Sigmoid colon (tissue), 4 donors: ENCODE measurements around the gene CACNA1F.

Experiments
- CTCF ChIP-seq, 4 experiments: fragments of 450-650 bp in 3 of 4; fragments of 200-600 bp in 1 of 4; IDR thresholded peaks; one replicate each; pipeline ENCODE4 v1.5.1; 2016 to 2019; ENCODE audit warnings: antibody characterized with exemption in 4 of 4, mild to moderate bottlenecking in 3 of 4, moderate library complexity in 2 of 4
- EP300 ChIP-seq, 4 donors: sonication (generic); formaldehyde crosslinking; IDR thresholded peaks; one replicate each; pipeline ENCODE4 v1.6.1; 2017; ENCODE audit warnings: antibody characterized with exemption in 4 of 4
- POLR2A ChIP-seq, 2 donors: fragments of 450-650 bp; IDR thresholded peaks; one replicate each; pipeline ENCODE4 v1.6.1; 2016; ENCODE audit warnings: antibody characterized with exemption in 2 of 2, mild to moderate bottlenecking in 2 of 2, moderate library complexity in 2 of 2
- POLR2AphosphoS5 ChIP-seq, 4 donors: sonication (generic); formaldehyde crosslinking; IDR thresholded peaks; one replicate each; pipeline ENCODE4 v1.6.1; 2017; ENCODE audit warnings: antibody characterized with exemption in 4 of 4

DNA sequence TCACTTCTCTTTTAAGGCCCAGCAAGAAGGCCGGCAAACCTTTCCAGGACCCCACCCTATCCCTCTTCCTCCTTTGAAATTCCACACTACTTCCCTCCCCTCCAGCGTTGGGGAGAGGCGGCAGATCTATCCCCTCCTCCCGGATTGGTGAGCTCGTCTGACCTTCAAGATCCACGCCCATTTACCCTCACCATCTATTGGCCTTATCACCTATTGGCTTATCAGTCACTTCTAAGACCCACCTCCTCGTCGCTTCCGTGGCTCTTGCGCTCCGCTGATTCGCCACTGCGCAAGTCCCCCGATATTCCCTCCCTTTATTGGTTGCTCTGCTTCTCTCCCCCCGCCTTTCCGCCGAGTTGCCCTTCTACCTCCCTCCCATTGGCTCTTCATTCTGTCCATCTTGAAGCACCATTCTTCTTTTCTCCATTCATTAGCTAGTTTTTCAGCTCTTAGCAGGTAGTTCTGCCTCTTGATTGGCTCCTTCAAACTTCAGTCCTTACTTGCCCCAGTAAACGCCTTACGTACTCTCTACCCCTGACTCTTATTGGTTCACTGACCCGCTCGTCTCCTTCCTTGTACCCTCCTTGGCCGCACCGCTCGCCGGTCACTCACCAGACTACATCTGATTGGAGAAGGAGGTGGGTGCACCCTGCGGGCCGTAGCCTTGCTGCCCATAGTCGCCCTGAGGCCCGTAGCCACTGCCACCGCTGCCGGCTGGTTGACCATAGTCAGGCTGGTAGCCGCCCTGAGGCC, 42.1 kb downstream of the CACNA1F start:
- peak; percentile 44 to 67 for TF ChIP-seq POLR2A (IDR thresholded peaks at IDR 0.05)
- no peak for TF ChIP-seq CTCF (IDR thresholded peaks at IDR 0.05)
- peak; percentile 73 to 94 (median 88) for TF ChIP-seq POLR2AphosphoS5 (IDR thresholded peaks at IDR 0.05)
- TF ChIP-seq EP300 (IDR thresholded peaks at IDR 0.05) = no peak
